ENCODE measurements around the gene PXMP4. TPM values are rescaled to one million over a fixed set of nuclear protein-coding genes. Genes with fewer than 3 reads are reported as not detected.

Gene PXMP4
- total RNA-seq, 1 experiment from 2014 or later = 18.7 TPM

- H3K4me1 Mint-ChIP-seq (ENCODE audit: low read depth, unreplicated experiment) = peaks cover 23% of the 10 kb centered on the region
Observed at GRCh38 chr20:33707668-33708067, 12.4 kb downstream of the PXMP4 start.

GRCh38 chr20:33704197-33704924 is 15.7 kb downstream of the PXMP4 start:
- Mint-ChIP-seq H3K9me3 (ENCODE audit: low read depth, unreplicated experiment) (peaks cover 2% of the 10 kb centered on the region), H3K4me3 (ENCODE audit: low read depth, unreplicated experiment) (no peak overlapping the region), H3K4me1 (ENCODE audit: low read depth, unreplicated experiment) (peaks cover 3% of the 10 kb centered on the region), H3K27me3 (ENCODE audit: unreplicated experiment) (no peaks in the 10 kb centered on the region), H3K36me3 (ENCODE audit: insufficient read depth, unreplicated experiment) (peaks cover 22% of the 10 kb centered on the region), H3K27ac (ENCODE audit: unreplicated experiment) (no peak overlapping the region)
- no peak for TF ChIP-seq CTCF (IDR thresholded peaks at IDR 0.05; ENCODE audit: unreplicated experiment)
- no peak for DNase-seq
- BruUV-seq (replicated peaks) = no TSS peak
- intact Hi-C loops (cut with micrococcal nuclease; ENCODE audit: unreplicated experiment) = no loop called here
- CTCF ChIA-PET = interaction anchor here (0.6 kb wide), 3 partner anchors 30 to 159 kb away, joined by 3 to 5 read pairs (median 5); no protein-coding TSS in a partner anchor

More at GRCh38 chr20:33707668-33708067, 12.4 kb downstream of the PXMP4 start:
- BruUV-seq (replicated peaks) = no TSS peak
- DNase-seq = no peak
- no peaks in the 10 kb centered on the region for H3K27me3 Mint-ChIP-seq (ENCODE audit: unreplicated experiment)
- no peak for TF ChIP-seq CTCF (IDR thresholded peaks at IDR 0.05; ENCODE audit: unreplicated experiment)
- CTCF ChIA-PET = interaction anchor here (0.6 kb wide), 1 partner anchor 17 kb away, joined by 4 read pairs; no protein-coding TSS in a partner anchor
- intact Hi-C loops (cut with micrococcal nuclease; ENCODE audit: unreplicated experiment) = no loop called here
- H3K9me3 Mint-ChIP-seq (ENCODE audit: low read depth, unreplicated experiment) = no peaks in the 10 kb centered on the region
- peaks cover 13% of the 10 kb centered on the region for H3K36me3 Mint-ChIP-seq (ENCODE audit: insufficient read depth, unreplicated experiment)
- H3K4me3 Mint-ChIP-seq (ENCODE audit: low read depth, unreplicated experiment) = no peak overlapping the region
- no peak overlapping the region for H3K27ac Mint-ChIP-seq (ENCODE audit: unreplicated experiment)

GRCh38 chr20:33703498-33704137 is 16.5 kb downstream of the PXMP4 start:
- Mint-ChIP-seq H3K4me1 (ENCODE audit: low read depth, unreplicated experiment) (no peaks in the 10 kb centered on the region), H3K27ac (ENCODE audit: unreplicated experiment) (no peak overlapping the region), H3K27me3 (ENCODE audit: unreplicated experiment) (no peaks in the 10 kb centered on the region), H3K36me3 (ENCODE audit: insufficient read depth, unreplicated experiment) (peaks cover 22% of the 10 kb centered on the region), H3K9me3 (ENCODE audit: low read depth, unreplicated experiment) (peaks cover 2% of the 10 kb centered on the region), H3K4me3 (ENCODE audit: low read depth, unreplicated experiment) (no peak overlapping the region)
- CTCF ChIA-PET = interaction anchor here (0.6 kb wide), 2 partner anchors 78 to 159 kb away, joined by 3 to 5 read pairs; no protein-coding TSS in a partner anchor
- DNase-seq = no peak
- no TSS peak for BruUV-seq (replicated peaks)
- no peak for TF ChIP-seq CTCF (IDR thresholded peaks at IDR 0.05; ENCODE audit: unreplicated experiment)
- intact Hi-C loops (cut with micrococcal nuclease; ENCODE audit: unreplicated experiment) = no loop called here

- BruUV-seq (replicated peaks) = no TSS peak
- Mint-ChIP-seq H3K4me3 (ENCODE audit: low read depth, unreplicated experiment) (no peak overlapping the region), H3K27me3 (ENCODE audit: unreplicated experiment) (no peaks in the 10 kb centered on the region), H3K27ac (ENCODE audit: unreplicated experiment) (no peak overlapping the region), H3K4me1 (ENCODE audit: low read depth, unreplicated experiment) (no peaks in the 10 kb centered on the region), H3K36me3 (ENCODE audit: insufficient read depth, unreplicated experiment) (peaks cover 22% of the 10 kb centered on the region), H3K9me3 (ENCODE audit: low read depth, unreplicated experiment) (peaks cover 2% of the 10 kb centered on the region)
- intact Hi-C loops (cut with micrococcal nuclease; ENCODE audit: unreplicated experiment) = no loop called here
- TF ChIP-seq CTCF (IDR thresholded peaks at IDR 0.05; ENCODE audit: unreplicated experiment) = no peak
- DNase-seq = no peak
- CTCF ChIA-PET = no interaction called here
Observed at GRCh38 chr20:33702861-33703260, 17.2 kb downstream of the PXMP4 start.

Data from Calu3 (cell line).